ENCODE data around the gene DHX29. TPM values are rescaled to one million over a fixed set of nuclear protein-coding genes. Genes with fewer than 3 reads are reported as not detected.

The DHX29 gene
- total RNA-seq, 4 donors from 2014 or later: 23.0 to 29.2 (median 25.7) TPM

- DNase-seq (ENCODE audit: low spot score) (no peak), ATAC-seq (ENCODE audit: low FRiP score) (no peak)
- TF ChIP-seq CTCF (IDR thresholded peaks at IDR 0.05): no peak
These were observed 9.3 kb upstream of the DHX29 start for GRCh38 chr5:55316837-55317236.

- no peak for DNase-seq (ENCODE audit: low spot score)
- no peak for TF ChIP-seq CTCF (IDR thresholded peaks at IDR 0.05)
- no peak for ATAC-seq (ENCODE audit: low FRiP score)
These were observed 8.8 kb upstream of the DHX29 start for GRCh38 chr5:55316289-55316688.

- no peak for DNase-seq (ENCODE audit: low spot score)
- no peak for ATAC-seq (ENCODE audit: low FRiP score)
- TF ChIP-seq CTCF (IDR thresholded peaks at IDR 0.05): no peak
These were observed 6.5 kb upstream of the DHX29 start for GRCh38 chr5:55313870-55314617.

- no peak for ATAC-seq (ENCODE audit: low FRiP score)
- no peak for TF ChIP-seq CTCF (IDR thresholded peaks at IDR 0.05)
- DNase-seq (ENCODE audit: low spot score): no peak
These were observed 851 bp upstream of the DHX29 start for GRCh38 chr5:55308254-55308836.

- ATAC-seq (ENCODE audit: low FRiP score) (no peak), DNase-seq (ENCODE audit: low spot score) (no peak)
- TF ChIP-seq CTCF (IDR thresholded peaks at IDR 0.05): no peak
These were observed 682 bp downstream of the DHX29 start for GRCh38 chr5:55306641-55307382.

- no peak for DNase-seq (ENCODE audit: low spot score)
- no peak for ATAC-seq (ENCODE audit: low FRiP score)
- no peak for TF ChIP-seq CTCF (IDR thresholded peaks at IDR 0.05)
These were observed 2.1 kb downstream of the DHX29 start for GRCh38 chr5:55305345-55305744.
